HEK293T (cell line): ENCODE results near the gene CCND1.

Experiments used
- CTCF ChIA-PET: fragments of 350-600 bp; formaldehyde crosslinking; extraction: SDS; loops from one replicate; lab custom pipeline; 2021; ENCODE audit warnings: antibody characterized with exemption, inconsistent platforms; lab: Yijun Ruan, JAX
- POLR2A ChIA-PET: fragments of 350-600 bp; formaldehyde crosslinking; extraction: SDS; loops from one replicate; lab custom pipeline; 2020; ENCODE audit warnings: antibody characterized with exemption, inconsistent platforms; lab: Yijun Ruan, JAX
- DNase-seq: peaks from one replicate; pipeline ENCODE4 v3.0.0; 2012; ENCODE audit warnings: mixed read lengths; ENCODE audit errors: extremely low spot score
- ARNT ChIP-seq: fragments of 450-650 bp; IDR thresholded peaks from 2 replicates; pipeline ENCODE4 v1.6.1; 2017; ENCODE audit warnings: mild to moderate bottlenecking
- BHLHE40 ChIP-seq: fragments of 450-650 bp; IDR thresholded peaks from 2 replicates; pipeline ENCODE4 v1.6.1; 2016; ENCODE audit warnings: mild to moderate bottlenecking, moderate library complexity, borderline replicate concordance
- CTBP1 ChIP-seq: fragments of 450-650 bp; IDR thresholded peaks from 2 replicates; pipeline ENCODE4 v1.6.1; 2016; ENCODE audit warnings: borderline replicate concordance
- ELF4 ChIP-seq: fragments of 450-650 bp; IDR thresholded peaks from 2 replicates; pipeline ENCODE4 v1.6.1; 2017; ENCODE audit warnings: antibody characterized with exemption
- FOXA1 ChIP-seq: fragments of 450-650 bp; IDR thresholded peaks from 2 replicates; pipeline ENCODE4 v1.6.1; 2016; ENCODE audit warnings: mild to moderate bottlenecking
- FOXK2 ChIP-seq: fragments of 450-650 bp; IDR thresholded peaks from 2 replicates; pipeline ENCODE4 v1.6.1; 2016; ENCODE audit warnings: mild to moderate bottlenecking
- FOXM1 ChIP-seq: fragments of 450-650 bp; IDR thresholded peaks from 2 replicates; pipeline ENCODE4 v1.6.1; 2017; ENCODE audit warnings: mild to moderate bottlenecking, borderline replicate concordance
- HDGF ChIP-seq: fragments of 450-650 bp; IDR thresholded peaks from 2 replicates; pipeline ENCODE4 v1.6.1; 2017; ENCODE audit warnings: antibody characterized with exemption, borderline replicate concordance
- L3MBTL2 ChIP-seq: fragments of 450-650 bp; conservative IDR thresholded peaks from 2 replicates; pipeline ENCODE4 v1.6.1; 2016; ENCODE audit warnings: mild to moderate bottlenecking
- LEF1 ChIP-seq: fragments of 450-650 bp; IDR thresholded peaks from 2 replicates; pipeline ENCODE4 v1.6.1; 2017; ENCODE audit warnings: mild to moderate bottlenecking, borderline replicate concordance
- NFRKB ChIP-seq: fragments of 450-650 bp; IDR thresholded peaks from 2 replicates; pipeline ENCODE4 v1.6.1; 2016; ENCODE audit warnings: mild to moderate bottlenecking, moderate library complexity
- SP1 ChIP-seq: fragments of 450-650 bp; IDR thresholded peaks from 2 replicates; pipeline ENCODE4 v1.6.1; 2017
- SUZ12 ChIP-seq: fragments of 450-650 bp; IDR thresholded peaks from 2 replicates; pipeline ENCODE4 v1.6.1; 2016; ENCODE audit warnings: mild to moderate bottlenecking
- TARDBP ChIP-seq: fragments of 450-650 bp; IDR thresholded peaks from 2 replicates; pipeline ENCODE4 v1.6.1; 2016
- ZNF384 ChIP-seq: fragments of 450-650 bp; IDR thresholded peaks from 2 replicates; pipeline ENCODE4 v1.6.1; 2016
- TF ChIP-seq, protein P1 (sequence below): fragments of 450-650 bp; IDR thresholded peaks from 2 replicates; pipeline ENCODE4 v1.6.1; 2016

Gene CCND1

DNA sequence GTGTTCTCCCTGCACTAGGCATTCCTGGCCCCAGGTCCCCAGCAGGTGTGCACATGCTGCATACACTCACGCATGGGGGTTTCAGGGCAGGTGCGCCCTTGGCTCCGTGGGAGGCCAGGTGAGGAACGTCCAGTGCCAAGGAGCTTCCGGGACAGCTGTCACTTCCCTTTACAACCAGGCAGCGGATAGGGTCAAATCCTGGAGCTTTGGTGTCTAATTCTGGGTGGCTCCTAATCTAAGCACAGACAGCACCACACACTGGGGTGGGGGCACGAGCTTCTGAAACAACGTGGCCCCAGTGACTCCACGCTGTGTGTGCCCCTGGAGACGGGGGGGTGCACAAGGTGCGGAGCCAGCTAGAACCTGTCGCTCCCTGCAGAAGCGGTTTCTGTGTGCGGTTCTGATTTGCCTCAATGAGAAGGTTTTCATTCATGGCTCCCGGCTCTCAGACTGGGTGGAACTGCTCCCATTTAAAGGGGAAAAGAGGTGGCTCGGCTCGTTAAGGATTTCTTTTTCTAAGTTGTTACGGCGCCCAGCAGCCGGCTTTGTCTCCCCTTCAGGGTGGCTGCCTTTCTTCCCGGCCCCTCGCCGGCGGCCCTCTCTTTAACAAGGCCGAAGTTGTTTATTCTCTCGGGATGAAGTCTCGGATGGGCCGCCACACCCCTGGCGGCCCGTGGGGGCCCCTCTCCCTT, 5.0 kb downstream of the CCND1 start:
- ChIA-PET CTCF (no interaction called here), POLR2A (no interaction called here)
- TF ChIP-seq TARDBP (no peak), NFRKB (no peak), ARNT (no peak), CTBP1 (no peak), FOXK2 (no peak), HDGF (no peak), FOXM1 (no peak), ELF4 (no peak), L3MBTL2 (no peak), LEF1 (no peak), FOXA1 (no peak), BHLHE40 (no peak), SUZ12 (no peak), SP1 (no peak)
- DNase-seq: no peak

DNA sequence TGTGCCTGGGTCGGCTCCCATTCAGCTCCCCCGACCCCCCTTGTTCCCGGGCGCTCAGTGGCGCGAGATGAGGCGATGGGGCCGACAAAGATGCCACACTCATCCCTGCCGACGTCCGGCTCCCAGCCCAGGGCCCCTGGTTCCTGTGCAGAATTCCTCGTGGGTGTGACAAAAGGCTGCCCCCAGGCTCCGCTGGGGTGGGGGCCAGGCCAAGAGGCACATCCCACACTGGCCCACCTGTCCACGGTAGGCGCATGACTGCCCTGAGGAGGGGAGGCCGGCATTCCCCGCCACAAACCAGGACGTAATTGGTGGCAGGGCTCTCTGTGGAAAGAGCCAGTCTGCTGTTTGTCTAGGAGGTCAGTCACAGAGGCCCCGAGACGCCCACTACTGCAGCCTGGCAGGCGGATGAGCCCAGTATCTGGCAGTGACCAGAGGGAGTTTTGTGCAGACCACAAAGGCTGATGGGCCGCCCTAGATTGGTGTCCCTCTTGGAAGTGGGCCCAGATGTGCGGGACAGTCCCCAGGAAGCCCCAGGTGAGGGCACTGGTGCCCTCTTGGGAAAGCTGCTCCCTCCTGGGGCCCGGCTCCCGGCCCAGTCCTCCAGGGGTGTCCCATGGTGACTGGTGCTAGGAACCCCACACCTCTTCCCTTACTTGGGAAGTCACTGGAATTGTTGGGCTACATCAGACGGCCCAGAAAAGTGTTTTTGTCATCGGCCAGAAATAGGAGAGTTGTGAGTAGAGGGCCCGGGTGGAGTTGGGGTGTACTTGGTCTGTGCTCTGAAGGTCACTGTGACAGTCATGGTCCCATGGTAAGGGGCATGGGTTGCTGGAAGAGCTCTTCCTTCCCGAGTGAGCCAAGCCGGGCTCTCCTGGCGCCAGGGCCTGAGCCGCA, 5.8 kb downstream of the CCND1 start:
- CTCF ChIA-PET: no interaction called here
- POLR2A ChIA-PET: no interaction called here
- no peak for TF ChIP-seq FOXA1
- no peak for TF ChIP-seq SUZ12
- no peak for TF ChIP-seq CTBP1
- DNase-seq: no peak

DNA sequence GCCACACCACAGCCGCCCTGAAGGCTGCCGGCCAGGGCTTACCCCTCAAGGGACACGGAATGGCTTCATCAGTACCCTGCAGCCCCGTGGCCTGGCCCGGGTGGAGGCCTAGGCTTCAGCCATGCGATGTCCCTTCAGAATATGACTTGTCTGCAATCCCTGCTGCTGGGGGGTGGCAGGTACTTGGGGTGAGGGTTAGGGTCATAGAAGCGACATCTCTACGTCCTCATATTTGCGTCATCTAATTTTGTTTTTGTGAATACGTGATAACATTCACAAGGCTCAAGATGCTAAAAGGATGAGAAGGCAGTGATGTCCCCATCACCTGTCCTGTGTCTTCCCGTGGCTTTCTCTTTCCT, 6.4 kb downstream of the CCND1 start:
- POLR2A ChIA-PET: no interaction called here
- DNase-seq: no peak
- CTCF ChIA-PET: no interaction called here
- TF ChIP-seq, protein P1, sequence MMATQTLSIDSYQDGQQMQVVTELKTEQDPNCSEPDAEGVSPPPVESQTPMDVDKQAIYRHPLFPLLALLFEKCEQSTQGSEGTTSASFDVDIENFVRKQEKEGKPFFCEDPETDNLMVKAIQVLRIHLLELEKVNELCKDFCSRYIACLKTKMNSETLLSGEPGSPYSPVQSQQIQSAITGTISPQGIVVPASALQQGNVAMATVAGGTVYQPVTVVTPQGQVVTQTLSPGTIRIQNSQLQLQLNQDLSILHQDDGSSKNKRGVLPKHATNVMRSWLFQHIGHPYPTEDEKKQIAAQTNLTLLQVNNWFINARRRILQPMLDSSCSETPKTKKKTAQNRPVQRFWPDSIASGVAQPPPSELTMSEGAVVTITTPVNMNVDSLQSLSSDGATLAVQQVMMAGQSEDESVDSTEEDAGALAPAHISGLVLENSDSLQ: no peak
- TF ChIP-seq ELF4 (no peak), FOXA1 (no peak), LEF1 (no peak), TARDBP (no peak), ZNF384 (no peak), CTBP1 (no peak), BHLHE40 (no peak)

DNA sequence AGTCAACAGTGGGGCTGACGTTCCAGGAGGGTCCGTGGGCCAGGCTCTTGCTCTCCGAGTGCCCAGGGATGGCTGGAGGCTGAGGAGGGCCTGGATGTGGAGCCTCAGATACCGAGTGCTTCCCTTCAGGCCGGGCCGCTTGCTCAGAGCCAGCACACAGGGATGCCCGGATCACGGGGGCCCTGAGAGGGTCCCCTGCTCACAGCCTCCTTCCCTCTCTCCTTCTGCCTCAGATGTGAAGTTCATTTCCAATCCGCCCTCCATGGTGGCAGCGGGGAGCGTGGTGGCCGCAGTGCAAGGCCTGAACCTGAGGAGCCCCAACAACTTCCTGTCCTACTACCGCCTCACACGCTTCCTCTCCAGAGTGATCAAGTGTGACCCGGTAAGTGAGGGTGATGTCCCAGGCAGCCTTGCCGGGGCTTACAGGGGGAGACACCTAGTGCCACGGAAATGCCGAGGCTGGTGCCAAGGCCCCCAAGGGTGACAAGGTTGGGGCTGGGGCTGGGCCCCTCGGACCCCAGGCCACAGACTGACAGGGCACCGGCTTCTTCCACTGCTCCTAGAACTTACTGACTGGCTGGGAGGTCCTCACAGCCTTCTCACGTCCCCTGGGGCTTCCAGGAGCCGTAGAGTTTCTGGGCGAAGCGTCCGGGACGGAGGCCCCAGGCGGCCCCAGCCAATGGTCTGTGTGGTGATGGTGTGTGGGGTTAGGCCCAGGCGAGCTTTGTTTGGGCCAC, 7.0 kb downstream of the CCND1 start:
- DNase-seq: no peak
- no peak for TF ChIP-seq CTBP1
- TF ChIP-seq LEF1: no peak
- TF ChIP-seq FOXK2: no peak
- TF ChIP-seq ZNF384: no peak
- TF ChIP-seq, protein P1: no peak
- POLR2A ChIA-PET: no interaction called here
- CTCF ChIA-PET: no interaction called here

DNA sequence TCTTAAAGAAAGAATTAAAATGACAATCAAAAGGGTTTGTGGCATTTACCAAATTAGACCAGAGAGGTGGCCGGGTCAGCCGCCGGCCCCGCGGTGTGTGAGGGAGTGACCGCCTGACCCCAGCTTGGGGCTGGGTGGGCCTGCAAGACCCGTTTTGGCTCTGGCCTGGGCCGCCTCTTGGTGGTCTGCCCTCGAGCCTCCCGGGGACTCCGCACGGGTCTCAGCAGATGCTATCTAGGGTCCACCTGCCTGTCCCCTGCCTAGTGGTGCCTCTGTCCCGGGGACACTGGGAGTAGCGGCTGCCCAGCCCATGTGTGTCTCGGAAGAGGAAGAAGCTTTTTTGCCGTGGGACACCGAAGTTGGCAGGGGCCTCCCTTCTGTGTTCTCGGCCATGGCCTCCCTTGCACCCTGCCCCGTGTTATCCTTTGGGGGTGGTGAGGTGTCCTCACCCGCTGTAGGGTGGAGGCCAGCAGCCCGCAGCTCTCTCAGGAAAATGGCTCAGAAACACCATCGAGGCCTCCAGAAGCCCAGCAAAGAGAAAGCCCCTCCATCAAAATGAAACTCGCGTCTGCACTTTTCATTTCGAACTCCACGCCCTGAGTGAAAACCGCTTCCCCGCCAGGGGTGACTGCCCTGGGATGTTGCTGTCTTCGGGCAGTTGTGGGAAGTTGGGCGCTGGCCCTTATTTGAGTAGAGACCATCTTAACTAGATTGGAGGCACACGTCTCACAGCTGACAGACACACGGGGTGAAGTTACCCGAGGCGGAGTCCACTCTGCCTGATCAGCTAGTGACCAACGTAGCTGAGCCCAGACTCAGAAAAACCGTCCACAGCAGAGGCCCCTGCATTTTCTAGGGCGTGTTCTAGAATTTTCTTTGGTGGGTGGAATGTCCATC, 8.0 kb downstream of the CCND1 start:
- ChIA-PET POLR2A (no interaction called here), CTCF (no interaction called here)
- TF ChIP-seq BHLHE40 (no peak), HDGF (no peak), SUZ12 (no peak), ZNF384 (no peak), NFRKB (no peak), CTBP1 (no peak), FOXA1 (no peak), FOXK2 (no peak), TARDBP (no peak), LEF1 (no peak), SP1 (no peak), L3MBTL2 (no peak), FOXM1 (no peak), ARNT (no peak), ELF4 (no peak)
- TF ChIP-seq, protein P1: no peak

More for the DNA sequence above, 8.0 kb downstream of the CCND1 start:
- no peak for DNase-seq
